ENCODE data around the gene CPT1B. TPM values are rescaled to one million over a fixed set of nuclear protein-coding genes. Genes with fewer than 3 reads are reported as not detected.

CPT1B gene
- total RNA-seq (2022; extraction: Qiagen RNA extraction), result 4.5 to 12.2 TPM (median 11.1 TPM) in 5 replicates

DNA sequence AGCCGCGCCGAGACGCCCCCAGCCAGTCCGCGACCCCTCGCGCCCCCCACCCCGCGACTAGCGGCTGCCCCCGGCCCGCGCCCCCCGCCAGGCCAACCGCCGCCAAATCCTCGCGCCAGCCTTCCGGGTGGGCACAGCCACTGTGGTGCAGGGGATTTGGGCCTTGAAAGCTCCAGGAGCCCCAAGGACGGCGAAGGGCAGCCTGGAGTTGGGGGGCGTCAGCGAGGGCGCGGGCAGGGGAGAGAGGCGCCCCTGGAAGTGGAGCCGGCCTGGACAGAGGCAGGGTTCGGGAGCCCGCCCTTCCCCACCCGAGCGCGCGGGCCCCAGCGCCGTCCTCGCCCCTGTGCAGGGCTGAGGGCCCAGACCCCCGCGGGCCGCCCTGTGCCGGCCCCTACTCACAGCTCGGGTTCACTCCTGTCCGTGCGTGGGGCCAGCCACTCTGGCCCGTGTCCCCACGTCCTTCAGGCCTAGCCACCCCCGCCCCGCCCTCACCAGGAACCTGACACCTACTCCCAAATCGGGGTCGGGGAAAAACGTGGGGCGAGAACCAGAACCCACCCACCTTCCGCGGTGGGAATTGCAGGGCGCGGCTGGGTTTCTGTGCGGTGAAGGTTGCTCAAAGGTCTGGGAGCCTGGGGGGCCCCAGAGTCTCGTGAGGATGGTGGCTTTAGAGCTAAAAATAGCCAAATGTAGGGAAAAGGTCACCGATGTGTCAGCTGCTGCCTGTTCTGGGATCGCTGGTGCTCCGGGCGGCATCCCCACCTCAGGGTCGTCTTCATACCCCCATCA is at the start of gene CPT1B:
CPT1B (minus strand) TSS at position 441 of the 789 bp plus-strand sequence. CDS start 512 bp downstream, outside the sequence.

DNA sequence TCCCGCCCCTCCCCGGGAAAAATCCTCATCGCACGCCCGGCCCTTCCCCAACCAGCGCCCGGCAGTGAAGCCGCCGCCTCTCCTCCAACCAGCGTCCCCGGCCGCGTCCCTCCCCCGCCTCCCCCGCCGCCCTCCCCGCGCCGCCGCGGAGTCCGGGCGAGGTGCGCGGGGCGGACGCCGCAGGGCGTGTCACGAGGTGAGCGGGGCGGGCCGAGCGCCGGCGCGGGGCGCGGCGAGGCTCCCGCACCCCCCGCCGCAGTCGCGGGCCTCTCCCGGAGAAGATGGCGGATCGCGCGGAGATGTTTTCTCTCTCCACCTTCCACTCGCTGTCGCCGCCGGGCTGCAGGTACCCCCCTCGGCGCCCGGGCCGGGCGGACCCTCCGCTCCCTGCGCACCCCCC is 22.3 kb upstream of the CPT1B start, which contains the start of gene MAPK8IP2:
MAPK8IP2 (plus strand) TSS at position 256 of the 400 bp plus-strand sequence; CDS start at position 282, 26 bp downstream.

GRCh38 chr22:50582493-50583293 is 4.5 kb upstream of the CPT1B start, which contains the start of gene CHKB:
CHKB (minus strand) TSS chr22:50582849; CDS start chr22:50582781, 68 bp downstream.

GRCh38 chr22:50562523-50563412 is 15.5 kb downstream of the CPT1B start, which contains the start of gene SYCE3:
SYCE3 (minus strand) TSS chr22:50562919; CDS start chr22:50556405, 6,514 bp downstream.

DNA sequence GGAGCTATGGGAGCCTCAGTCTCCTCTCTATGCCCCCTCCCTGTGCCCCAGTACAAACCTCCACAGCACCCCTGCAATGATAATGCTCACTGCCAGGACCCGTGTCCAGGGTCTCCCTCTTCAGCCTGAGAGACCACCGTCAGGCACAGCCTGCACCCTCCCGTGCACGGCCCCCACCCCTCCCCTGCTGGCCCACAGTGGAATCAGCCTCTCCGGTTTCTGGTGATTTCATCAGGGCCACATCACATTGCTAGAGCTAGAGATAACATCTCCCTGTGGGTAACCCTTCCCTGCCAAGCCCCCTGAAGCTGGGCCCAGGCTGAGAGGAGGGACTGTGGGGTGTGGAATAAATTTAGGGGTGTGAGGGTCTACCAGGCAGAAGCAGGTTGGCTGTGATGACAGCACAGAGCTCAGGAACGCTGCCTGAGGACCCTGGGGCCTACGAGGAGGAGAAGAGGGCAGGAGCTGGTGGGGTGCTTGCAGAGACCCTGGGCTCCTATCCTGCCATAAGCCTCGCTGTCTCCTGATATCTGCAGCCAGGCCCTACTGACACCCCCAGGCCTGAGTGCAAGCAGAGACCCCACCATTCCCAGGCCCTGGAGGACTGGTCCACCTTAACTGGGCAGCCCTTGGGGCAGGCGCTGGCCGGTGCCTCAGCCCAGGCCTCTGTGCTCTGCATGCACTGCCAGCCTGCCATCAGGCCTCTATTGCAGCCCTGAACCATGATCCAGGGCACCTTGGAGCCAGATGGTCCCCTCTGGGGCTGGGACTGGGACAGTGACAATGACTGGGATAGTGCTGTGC is 32.5 kb downstream of the CPT1B start, which contains the start of gene KLHDC7B:
KLHDC7B (plus strand) TSS at position 378 of the 804 bp plus-strand sequence; CDS start at position 723, 345 bp downstream.

GRCh38 chr22:50529897-50530579 is 48.2 kb downstream of the CPT1B start, which contains the start of gene TYMP:
TYMP (minus strand) TSS chr22:50530012; CDS start chr22:50529709, 303 bp downstream.

GRCh38 chr22:50525104-50525857 is 52.9 kb downstream of the CPT1B start, which contains the start of gene SCO2:
SCO2 (minus strand) TSS chr22:50525598; CDS start chr22:50524411, 1,187 bp downstream.

Other genes starting within 250 kb of the CPT1B start
- gene PPP6R2, start 235.1 kb downstream of the CPT1B start, total RNA-seq (2022; extraction: Qiagen RNA extraction), result 7.6 to 14.5 TPM (median 12.0 TPM) in 5 replicates
- 14.3 to 27.8 TPM (median 25.7 TPM) in 5 replicates for gene SBF1, start 103.4 kb downstream of the CPT1B start, total RNA-seq (2022; extraction: Qiagen RNA extraction)
- gene ADM2, start 96.9 kb downstream of the CPT1B start, total RNA-seq (2022; extraction: Qiagen RNA extraction), result 0.38 to 0.62 TPM (median 0.60 TPM) in 5 replicates
- 0.07 TPM in 1 of 5 replicates, not detected in the others for gene MIOX, start 91.6 kb downstream of the CPT1B start, total RNA-seq (2022; extraction: Qiagen RNA extraction)
- 27.3 to 47.9 TPM (median 46.9 TPM) in 5 replicates for gene LMF2, start 70.7 kb downstream of the CPT1B start, total RNA-seq (2022; extraction: Qiagen RNA extraction)
- 32.2 to 35.3 TPM (median 32.7 TPM) in 5 replicates for gene NCAPH2, start 70.2 kb downstream of the CPT1B start, total RNA-seq (2022; extraction: Qiagen RNA extraction)
- gene SCO2, start 52.8 kb downstream of the CPT1B start, total RNA-seq (2022; extraction: Qiagen RNA extraction), result 3.4 to 7.5 TPM (median 4.4 TPM) in 5 replicates
- 9.2 to 17.3 TPM (median 15.2 TPM) in 5 replicates for gene TYMP, start 48.4 kb downstream of the CPT1B start, total RNA-seq (2022; extraction: Qiagen RNA extraction)
- not detected in 5 replicates for gene KLHDC7B, start 32.5 kb downstream of the CPT1B start, total RNA-seq (2022; extraction: Qiagen RNA extraction)
- gene SYCE3, start 15.5 kb downstream of the CPT1B start, total RNA-seq (2022; extraction: Qiagen RNA extraction), result 0.40 to 0.91 TPM (median 0.47 TPM) in 3 of 5 replicates, not detected in the others
- gene CHKB, start 4.4 kb upstream of the CPT1B start, total RNA-seq (2022; extraction: Qiagen RNA extraction), result 11.5 to 19.4 TPM (median 15.2 TPM) in 5 replicates
- 2.5 to 4.0 TPM (median 3.6 TPM) in 5 replicates for gene MAPK8IP2, start 22.4 kb upstream of the CPT1B start, total RNA-seq (2022; extraction: Qiagen RNA extraction)
- gene ARSA, start 49.7 kb upstream of the CPT1B start, total RNA-seq (2022; extraction: Qiagen RNA extraction), result 14.5 to 25.0 TPM (median 22.2 TPM) in 5 replicates
- gene SHANK3, start 94.4 kb upstream of the CPT1B start, total RNA-seq (2022; extraction: Qiagen RNA extraction), result 2.5 to 5.6 TPM (median 4.2 TPM) in 5 replicates
- gene ACR, start 159.8 kb upstream of the CPT1B start, total RNA-seq (2022; extraction: Qiagen RNA extraction), result 0.08 to 0.15 TPM in 2 of 5 replicates, not detected in the others
- 13.2 to 20.4 TPM (median 18.8 TPM) in 5 replicates for gene RABL2B, start 205.2 kb upstream of the CPT1B start, total RNA-seq (2022; extraction: Qiagen RNA extraction)

All from A549 treated with dexamethasone at 1 μM for 4 hours (cell line).